Measurements from ENCODE around the gene LIMS2. TPM values are rescaled to one million over a fixed set of nuclear protein-coding genes. Genes with fewer than 3 reads are reported as not detected.

The LIMS2 gene
- total and polyA plus RNA-seq, 2 experiments from 2014 or later: 1.6 to 3.5 TPM

GRCh38 chr2:127627740-127628571 is 47.4 kb downstream of the LIMS2 start:
- no peaks in the 10 kb centered on the region for H3K36me3 ChIP-seq (ENCODE audit: insufficient read depth)
- no peak overlapping the region for H2AFZ ChIP-seq
- Mint-ChIP-seq H3K4me1 (peaks cover 3% of the 10 kb centered on the region; the same call in 2 of the 3 replicates), H3K27ac (no peak overlapping the region), H3K9me3 (no peaks in the 10 kb centered on the region), H3K27me3 (ENCODE audit: insufficient read depth, low read depth, poor library complexity) (no peaks in the 10 kb centered on the region), H3K36me3 (ENCODE audit: low read depth) (no peaks in the 10 kb centered on the region), H3K4me3 (no peak overlapping the region)
- TF ChIP-seq JUNB (IDR thresholded peaks at IDR 0.05; ENCODE audit: unreplicated experiment): no peak
- no peak for TF ChIP-seq POLR2AphosphoS5 (IDR thresholded peaks at IDR 0.05; ENCODE audit: low read depth)
- TF ChIP-seq CTCF (conservative IDR thresholded peaks at IDR 0.05; ENCODE audit: low read depth in 2 of 2): no peak
- no peak overlapping the region for H3K4me3 ChIP-seq
- no peaks in the 10 kb centered on the region for H3K27me3 ChIP-seq (ENCODE audit: insufficient read depth)
- H4K20me1 ChIP-seq (replicated peaks; ENCODE audit: insufficient read depth): no peaks in the 10 kb centered on the region
- no peak for DNase-seq (ENCODE audit: low spot score)
- H3K4me1 ChIP-seq (ENCODE audit: insufficient read depth): no peaks in the 10 kb centered on the region
- H3K9me2 ChIP-seq (ENCODE audit: insufficient read depth): no peaks in the 10 kb centered on the region
- H3K4me2 ChIP-seq: no peak overlapping the region
- ATAC-seq: no peak
- no peaks in the 10 kb centered on the region for H3F3A ChIP-seq (replicated peaks; ENCODE audit: low read depth)
- H3K79me2 ChIP-seq (replicated peaks; ENCODE audit: insufficient read depth): no peaks in the 10 kb centered on the region
- H3K27ac ChIP-seq (ENCODE audit: low read depth): no peak overlapping the region

GRCh38 chr2:127626917-127627739 is 48.2 kb downstream of the LIMS2 start:
- H3K4me3 Mint-ChIP-seq: no peak overlapping the region
- TF ChIP-seq ZNF462 (CRISPR knock-in tag; IDR thresholded peaks at IDR 0.05) (no peak), POLR2AphosphoS5 (IDR thresholded peaks at IDR 0.05; ENCODE audit: low read depth) (no peak), STAT1 (IDR thresholded peaks at IDR 0.05; ENCODE audit: unreplicated experiment) (no peak), NANOG (IDR thresholded peaks at IDR 0.05; ENCODE audit: borderline replicate concordance) (no peak), ZNF114 (CRISPR knock-in tag; IDR thresholded peaks at IDR 0.05) (no peak), EZH2phosphoT487 (IDR thresholded peaks at IDR 0.05; ENCODE audit: unreplicated experiment) (no peak), ETS1 (IDR thresholded peaks at IDR 0.05) (no peak), JUNB (IDR thresholded peaks at IDR 0.05; ENCODE audit: unreplicated experiment) (no peak), EZH2 (IDR thresholded peaks at IDR 0.05; ENCODE audit: low read depth, unreplicated experiment) (no peak)

More at GRCh38 chr2:127626917-127627739, 48.2 kb downstream of the LIMS2 start:
- no peaks in the 10 kb centered on the region for H4K20me1 ChIP-seq (replicated peaks; ENCODE audit: insufficient read depth)
- no peak overlapping the region for H3K4me3 ChIP-seq
- no peaks in the 10 kb centered on the region for H3K9me2 ChIP-seq (ENCODE audit: insufficient read depth)
- Mint-ChIP-seq H3K36me3 (ENCODE audit: low read depth) (no peaks in the 10 kb centered on the region), H3K27ac (no peak overlapping the region), H3K9me3 (no peaks in the 10 kb centered on the region), H3K27me3 (ENCODE audit: insufficient read depth, low read depth, poor library complexity) (no peaks in the 10 kb centered on the region), H3K4me1 (peaks cover 3% of the 10 kb centered on the region; the same call in 2 of the 3 replicates)
- H3K36me3 ChIP-seq (ENCODE audit: insufficient read depth): no peaks in the 10 kb centered on the region
- H3K79me2 ChIP-seq (replicated peaks; ENCODE audit: insufficient read depth): no peaks in the 10 kb centered on the region
- no peaks in the 10 kb centered on the region for H3K4me1 ChIP-seq (ENCODE audit: insufficient read depth)
- no peak overlapping the region for H3K4me2 ChIP-seq
- H2AFZ ChIP-seq: no peak overlapping the region
- no peak overlapping the region for H3K27ac ChIP-seq (ENCODE audit: low read depth)
- no peaks in the 10 kb centered on the region for H3K27me3 ChIP-seq (ENCODE audit: insufficient read depth)
- no peaks in the 10 kb centered on the region for H3F3A ChIP-seq (replicated peaks; ENCODE audit: low read depth)
- no peak for DNase-seq (ENCODE audit: low spot score)
- ATAC-seq: no peak
